HEK293 (cell line): ENCODE measurements around the gene OR10G7.

Experiments
- CTCF ChIA-PET: fragments of 350-600 bp; formaldehyde crosslinking; extraction: SDS; loops from one replicate; lab custom pipeline; 2021; ENCODE audit warnings: antibody characterized with exemption; lab: Yijun Ruan, JAX
- POLR2A ChIA-PET: fragments of 300-600 bp; formaldehyde crosslinking; extraction: SDS; loops from one replicate; lab custom pipeline; 2020; ENCODE audit warnings: antibody characterized with exemption, inconsistent platforms; lab: Yijun Ruan, JAX
- H3K27ac ChIP-seq: fragments of 200-500 bp; sonication (Bioruptor generic); 2 replicates; pipeline ENCODE4 v1.5.1; 2014; ENCODE audit warnings: low read depth, low read length, control low read depth, inconsistent platforms; ENCODE audit errors: extremely low read depth
- H3K36me3 ChIP-seq, 2 experiments: fragments of 200-500 bp in 1 of 2; sonication (Bioruptor generic) in 1 of 2; 1 replicate in 1 of 2; 2 replicates in 1 of 2; pipeline ENCODE4 v1.5.1; 2014 to 2017; ENCODE audit warnings: inconsistent platforms in 2 of 2, low read length in 2 of 2; ENCODE audit not compliant: control insufficient read depth in 2 of 2, insufficient read depth in 1 of 2
- H3K4me1 ChIP-seq: fragments of 200-500 bp; sonication (Bioruptor generic); 2 replicates; pipeline ENCODE4 v1.5.1; 2014; ENCODE audit warnings: mild to moderate bottlenecking, low read length, inconsistent platforms; ENCODE audit not compliant: control insufficient read depth, insufficient read depth
- H3K4me3 ChIP-seq: 2 replicates; pipeline ENCODE4 v1.5.1; 2011; ENCODE audit warnings: low read depth, mild to moderate bottlenecking, control low read depth, low read length, moderate library complexity
- H3K9me3 ChIP-seq: fragments of 200-500 bp; sonication (Bioruptor generic); 2 replicates; pipeline ENCODE4 v1.5.1; 2014; ENCODE audit warnings: low read depth, low read length, inconsistent platforms; ENCODE audit not compliant: control insufficient read depth, insufficient read depth
- PATZ1 ChIP-seq: fragments of 450-650 bp; formaldehyde crosslinking; IDR thresholded peaks from 2 replicates; pipeline ENCODE4 v1.5.1; 2016; ENCODE audit warnings: missing biosample characterization, missing genetic modification characterization
- SP7 ChIP-seq: fragments of 450-650 bp; formaldehyde crosslinking; IDR thresholded peaks from 2 replicates; pipeline ENCODE4 v1.5.1; 2016; ENCODE audit warnings: missing biosample characterization, missing genetic modification characterization
- YY1 ChIP-seq: fragments of 450-650 bp; formaldehyde crosslinking; IDR thresholded peaks from 2 replicates; pipeline ENCODE4 v1.5.1; 2018; ENCODE audit warnings: missing biosample characterization, missing genetic modification characterization
- ZFP69B ChIP-seq: fragments of 450-650 bp; formaldehyde crosslinking; IDR thresholded peaks from 2 replicates; pipeline ENCODE4 v1.5.1; 2016; ENCODE audit warnings: missing biosample characterization, missing genetic modification characterization
- ZIC2 ChIP-seq: fragments of 450-650 bp; formaldehyde crosslinking; IDR thresholded peaks from 2 replicates; pipeline ENCODE4 v1.5.1; 2016; ENCODE audit warnings: missing biosample characterization, missing genetic modification characterization
- ZNF174 ChIP-seq: fragments of 450-650 bp; formaldehyde crosslinking; IDR thresholded peaks from 2 replicates; pipeline ENCODE4 v1.5.0; 2017; ENCODE audit warnings: missing biosample characterization, mild to moderate bottlenecking, missing genetic modification characterization
- ZNF223 ChIP-seq: fragments of 450-650 bp; formaldehyde crosslinking; IDR thresholded peaks from 2 replicates; pipeline ENCODE4 v1.5.1; 2016; ENCODE audit warnings: missing biosample characterization, missing genetic modification characterization
- ZNF311 ChIP-seq: fragments of 450-650 bp; formaldehyde crosslinking; IDR thresholded peaks from 2 replicates; pipeline ENCODE4 v1.5.1; 2017; ENCODE audit warnings: missing biosample characterization, missing genetic modification characterization, borderline replicate concordance
- ZNF335 ChIP-seq: fragments of 450-650 bp; formaldehyde crosslinking; conservative IDR thresholded peaks from 2 replicates; pipeline ENCODE4 v1.5.1; 2016; ENCODE audit warnings: missing biosample characterization, missing genetic modification characterization
- ZNF354C ChIP-seq: fragments of 450-650 bp; formaldehyde crosslinking; IDR thresholded peaks from 2 replicates; pipeline ENCODE4 v1.5.1; 2016; ENCODE audit warnings: missing biosample characterization, missing genetic modification characterization, low read depth, borderline replicate concordance
- ZNF366 ChIP-seq: fragments of 450-650 bp; formaldehyde crosslinking; conservative IDR thresholded peaks from 2 replicates; pipeline ENCODE4 v1.5.1; 2016; ENCODE audit warnings: missing biosample characterization, missing genetic modification characterization
- ZNF404 ChIP-seq: fragments of 450-650 bp; formaldehyde crosslinking; IDR thresholded peaks from 2 replicates; pipeline ENCODE4 v1.5.1; 2017; ENCODE audit warnings: missing biosample characterization, missing genetic modification characterization
- ZNF549 ChIP-seq: fragments of 450-650 bp; IDR thresholded peaks from 2 replicates; pipeline ENCODE4 v1.5.1; 2018; ENCODE audit warnings: missing biosample characterization, missing genetic modification characterization, mild to moderate bottlenecking, inconsistent platforms, moderate library complexity
- ZNF555 ChIP-seq: fragments of 450-650 bp; formaldehyde crosslinking; conservative IDR thresholded peaks from 2 replicates; pipeline ENCODE4 v1.5.1; 2017; ENCODE audit warnings: missing biosample characterization, mild to moderate bottlenecking, missing genetic modification characterization, inconsistent platforms
- ZNF558 ChIP-seq: fragments of 450-650 bp; formaldehyde crosslinking; IDR thresholded peaks from 2 replicates; pipeline ENCODE4 v1.5.1; 2016; ENCODE audit warnings: missing biosample characterization, missing genetic modification characterization
- ZNF596 ChIP-seq: fragments of 450-650 bp; IDR thresholded peaks from 2 replicates; pipeline ENCODE4 v1.5.0; 2018; ENCODE audit warnings: missing biosample characterization, mild to moderate bottlenecking, missing genetic modification characterization, moderate library complexity
- ZNF600 ChIP-seq: fragments of 450-650 bp; formaldehyde crosslinking; IDR thresholded peaks from 2 replicates; pipeline ENCODE4 v1.5.1; 2016; ENCODE audit warnings: missing biosample characterization, missing genetic modification characterization
- ZNF629 ChIP-seq: fragments of 450-650 bp; formaldehyde crosslinking; IDR thresholded peaks from 2 replicates; pipeline ENCODE4 v1.5.1; 2017; ENCODE audit warnings: missing biosample characterization, missing genetic modification characterization
- ZNF654 ChIP-seq: fragments of 450-650 bp; formaldehyde crosslinking; IDR thresholded peaks from 2 replicates; pipeline ENCODE4 v1.5.1; 2016; ENCODE audit warnings: low read depth, missing biosample characterization, missing genetic modification characterization
- ZNF660 ChIP-seq: fragments of 450-650 bp; IDR thresholded peaks from 2 replicates; pipeline ENCODE4 v1.5.1; 2018; ENCODE audit warnings: missing biosample characterization, mild to moderate bottlenecking, missing genetic modification characterization
- ZNF677 ChIP-seq: fragments of 450-650 bp; IDR thresholded peaks from 2 replicates; pipeline ENCODE4 v1.5.0; 2018; ENCODE audit warnings: missing biosample characterization, mild to moderate bottlenecking, missing genetic modification characterization, moderate library complexity
- ZNF76 ChIP-seq: fragments of 450-650 bp; formaldehyde crosslinking; IDR thresholded peaks from 2 replicates; pipeline ENCODE4; 2016; ENCODE audit warnings: low read depth, missing biosample characterization, missing genetic modification characterization, borderline replicate concordance
- ZNF768 ChIP-seq: fragments of 450-650 bp; formaldehyde crosslinking; IDR thresholded peaks from 2 replicates; pipeline ENCODE4 v1.5.1; 2018; ENCODE audit warnings: missing biosample characterization, mild to moderate bottlenecking, missing genetic modification characterization
- ZNF837 ChIP-seq: fragments of 450-650 bp; formaldehyde crosslinking; IDR thresholded peaks from 2 replicates; pipeline ENCODE4 v1.5.1; 2016; ENCODE audit warnings: missing biosample characterization, missing genetic modification characterization
- ZSCAN23 ChIP-seq: fragments of 450-650 bp; formaldehyde crosslinking; IDR thresholded peaks from 2 replicates; pipeline ENCODE4 v1.5.1; 2016; ENCODE audit warnings: missing biosample characterization, missing genetic modification characterization
- ZXDB ChIP-seq: fragments of 450-650 bp; formaldehyde crosslinking; IDR thresholded peaks from 2 replicates; pipeline ENCODE4 v1.5.1; 2016; ENCODE audit warnings: missing biosample characterization, missing genetic modification characterization

The OR10G7 gene

GRCh38 chr11:124085997-124086846 is 45.1 kb upstream of the OR10G7 start (continued):
- TF ChIP-seq YY1 (tag by site-specific recombination): no peak
- no peak for TF ChIP-seq ZNF549 (tag by site-specific recombination)
- no peak for TF ChIP-seq ZNF311 (tag by site-specific recombination)

- Histone ChIP-seq H3K4me3 (no peak overlapping the region), H3K9me3 (no peaks in the 10 kb centered on the region), H3K4me1 (no peaks in the 10 kb centered on the region), H3K27ac (no peak overlapping the region), H3K36me3 (no peaks in the 10 kb centered on the region)
- ChIA-PET POLR2A (no interaction called here), CTCF (interaction anchor here (1.1 to 1.7 kb wide), 2 partner anchors 9 to 16 kb away, joined by 4 to 7 read pairs; no protein-coding TSS in a partner anchor)
- TF ChIP-seq ZSCAN23 (tag by site-specific recombination): no peak
- TF ChIP-seq PATZ1 (tag by site-specific recombination): no peak
Measured at GRCh38 chr11:124085583-124085982, 44.5 kb upstream of the OR10G7 start.

GRCh38 chr11:124082371-124082770 is 41.2 kb upstream of the OR10G7 start:
- ChIA-PET POLR2A (no interaction called here), CTCF (interaction anchor here (0.7 to 1.8 kb wide), 6 partner anchors 11 to 794 kb away, joined by 3 to 9 read pairs (median 4); no protein-coding TSS in a partner anchor)
- no peaks in the 10 kb centered on the region for H3K4me1 ChIP-seq
- no peak overlapping the region for H3K4me3 ChIP-seq
- no peaks in the 10 kb centered on the region for H3K9me3 ChIP-seq
- TF ChIP-seq ZNF335 (tag by site-specific recombination) (no peak), ZNF629 (tag by site-specific recombination) (no peak), ZNF596 (tag by site-specific recombination) (0 out of 2 replicates have a peak, but pooled peaks have one; percentile 34), ZNF768 (tag by site-specific recombination) (no peak), ZNF555 (tag by site-specific recombination) (no peak), ZNF76 (tag by site-specific recombination) (no peak)
- H3K27ac ChIP-seq: no peak overlapping the region
- no peaks in the 10 kb centered on the region for H3K36me3 ChIP-seq

GRCh38 chr11:124081483-124081882 is 40.4 kb upstream of the OR10G7 start:
- Histone ChIP-seq H3K4me1 (no peaks in the 10 kb centered on the region), H3K27ac (no peak overlapping the region), H3K4me3 (no peak overlapping the region), H3K9me3 (no peaks in the 10 kb centered on the region), H3K36me3 (no peaks in the 10 kb centered on the region)
- CTCF ChIA-PET: interaction anchor here (0.9 to 1.8 kb wide), 4 partner anchors 10 to 795 kb away, joined by 3 to 9 read pairs (median 6); no protein-coding TSS in a partner anchor
- TF ChIP-seq ZNF600 (tag by site-specific recombination) (no peak), ZFP69B (tag by site-specific recombination) (no peak), ZNF223 (tag by site-specific recombination) (no peak), ZNF404 (tag by site-specific recombination) (no peak), ZNF660 (tag by site-specific recombination) (no peak), ZNF174 (tag by site-specific recombination) (no peak), ZNF558 (tag by site-specific recombination) (no peak), ZNF366 (no peak), ZNF837 (tag by site-specific recombination) (no peak), ZXDB (tag by site-specific recombination) (no peak), ZIC2 (tag by site-specific recombination) (no peak), ZNF354C (tag by site-specific recombination) (no peak), ZNF677 (no peak), ZNF654 (tag by site-specific recombination) (no peak), SP7 (tag by site-specific recombination) (no peak)
- POLR2A ChIA-PET: no interaction called here
